HG03196 (cell line): ENCODE data around the gene MTHFD2.

Experiments used
- ATAC-seq: cut with Tn5 transposase; IDR thresholded peaks from one replicate; pipeline ENCODE4 v1.9.1; 2021; ENCODE audit not compliant: unreplicated experiment

The MTHFD2 gene

DNA sequence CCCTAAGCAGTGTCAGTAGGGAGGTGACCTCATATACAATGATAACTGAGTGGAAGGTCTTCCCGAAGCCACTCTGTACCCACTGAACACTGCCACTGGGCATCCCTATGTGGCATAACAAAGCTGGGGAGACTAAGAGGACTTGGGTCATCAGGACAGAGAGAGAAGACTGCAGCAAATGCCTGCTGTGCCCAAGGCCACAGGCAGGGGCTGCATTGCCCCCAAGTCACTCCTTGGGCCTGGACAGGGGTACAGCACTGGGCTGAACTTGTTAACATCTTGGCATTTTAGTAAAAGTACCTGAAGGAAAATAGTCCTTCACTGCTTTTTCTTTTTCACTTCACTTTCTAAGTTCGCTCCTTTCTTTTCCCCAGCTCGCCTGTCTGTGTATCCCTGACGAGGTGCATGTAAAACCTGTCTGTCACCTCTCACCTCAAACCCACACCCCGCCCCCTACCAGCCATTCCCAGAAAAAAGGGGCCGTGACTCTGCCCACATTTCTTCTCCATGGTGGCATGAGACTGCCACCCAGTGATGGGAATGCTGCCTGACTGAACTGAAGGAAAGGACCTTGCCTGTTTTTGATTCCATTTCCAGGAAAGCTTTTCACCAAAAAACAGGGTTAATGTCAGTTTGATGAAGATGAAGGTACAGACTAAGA, 62.9 kb downstream of the MTHFD2 start:
- ATAC-seq = no peak

DNA sequence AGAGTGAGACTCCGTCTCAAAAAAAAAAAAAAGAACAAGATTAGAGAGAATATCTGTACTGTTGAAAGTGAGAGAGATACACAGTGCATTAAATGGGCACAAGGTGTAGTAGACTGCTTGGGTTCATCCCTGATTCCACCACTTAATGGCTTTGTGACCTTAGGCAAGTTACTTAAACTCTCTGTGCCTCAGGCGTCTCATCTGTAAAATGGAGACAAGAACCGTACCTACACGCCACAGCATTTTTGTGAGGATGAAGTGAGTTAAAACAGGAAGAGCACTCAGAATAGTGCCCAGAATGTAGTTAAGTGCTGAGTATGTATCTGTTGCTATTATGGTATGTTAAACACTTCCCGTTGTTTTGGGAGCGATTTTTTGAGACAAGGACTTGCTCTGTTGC, 64.3 kb downstream of the MTHFD2 start:
- no peak for ATAC-seq

DNA sequence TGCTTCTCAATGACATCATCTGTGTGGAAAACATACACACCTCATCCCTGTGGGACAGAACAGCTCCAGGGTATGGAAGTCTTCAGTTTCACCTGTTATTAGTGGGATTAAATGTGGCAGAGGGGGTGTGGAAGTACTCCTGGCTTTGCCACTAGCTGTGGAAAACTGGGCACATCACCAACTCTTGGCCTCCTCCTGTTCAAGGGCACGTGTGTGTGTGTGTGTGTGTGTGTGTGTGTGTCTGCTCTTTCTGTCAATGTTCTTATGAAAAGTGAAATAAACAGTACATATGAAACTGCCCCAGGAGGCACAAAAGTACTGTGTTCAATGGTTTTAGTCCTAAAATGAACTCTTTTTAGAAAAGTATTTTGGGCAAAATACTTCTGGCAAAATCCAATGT, 65.9 kb downstream of the MTHFD2 start:
- no peak for ATAC-seq

DNA sequence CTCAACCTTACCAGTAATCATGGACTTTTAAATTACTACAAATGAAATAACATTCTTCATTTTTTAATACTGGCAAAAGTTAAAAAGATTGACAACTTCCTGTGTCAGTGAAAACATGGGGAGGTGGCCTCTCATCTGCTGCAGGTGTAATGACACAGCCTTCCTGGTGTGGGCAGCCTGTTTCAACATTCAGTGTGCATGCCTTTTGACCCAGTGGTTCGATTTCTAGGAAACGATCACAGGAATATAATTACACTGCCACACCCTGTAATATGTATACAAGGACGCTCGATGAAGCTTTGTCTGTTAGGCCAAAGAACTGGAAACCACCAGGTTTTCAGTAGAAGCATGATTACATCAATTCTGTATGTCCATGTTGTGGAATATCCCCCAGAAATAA, 68.7 kb downstream of the MTHFD2 start:
- no peak for ATAC-seq
